ENCODE data around the gene SF3A1.

SF3A1 gene

DNA sequence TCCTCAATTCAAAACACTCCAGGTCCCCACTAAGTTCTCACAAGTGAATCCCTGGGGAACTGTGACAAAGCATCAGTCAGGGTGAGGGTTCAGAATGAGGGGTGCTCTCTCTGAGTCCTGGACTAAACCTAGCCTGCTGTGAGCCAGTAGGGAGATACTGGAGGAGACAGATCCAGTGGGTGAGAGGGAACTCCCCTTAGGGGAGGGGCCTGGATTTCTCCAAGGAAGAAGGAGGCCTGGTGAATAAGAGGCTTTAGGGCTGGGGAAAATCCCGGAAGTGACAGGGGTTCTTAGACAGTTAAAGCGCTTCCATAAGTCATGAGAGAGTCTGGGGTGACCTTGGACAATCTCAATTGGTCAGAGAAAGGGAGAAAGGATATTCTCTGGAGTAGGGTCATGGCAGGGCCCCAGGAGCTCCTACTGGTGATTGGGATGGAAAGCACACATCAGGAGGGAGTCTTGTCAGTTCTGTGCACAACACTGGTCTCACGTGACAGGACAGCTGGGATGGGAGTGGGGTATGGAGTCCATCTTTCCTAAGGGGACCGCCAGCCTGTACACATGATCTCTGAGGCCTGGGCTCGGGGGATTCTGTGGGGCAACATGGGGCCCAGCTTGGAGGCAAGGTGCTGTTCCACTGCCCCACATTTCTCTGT, 31.5 kb downstream of the SF3A1 start:
- no peak for DNase-seq (ENCODE audit: low read depth in 2 of 2)

DNA sequence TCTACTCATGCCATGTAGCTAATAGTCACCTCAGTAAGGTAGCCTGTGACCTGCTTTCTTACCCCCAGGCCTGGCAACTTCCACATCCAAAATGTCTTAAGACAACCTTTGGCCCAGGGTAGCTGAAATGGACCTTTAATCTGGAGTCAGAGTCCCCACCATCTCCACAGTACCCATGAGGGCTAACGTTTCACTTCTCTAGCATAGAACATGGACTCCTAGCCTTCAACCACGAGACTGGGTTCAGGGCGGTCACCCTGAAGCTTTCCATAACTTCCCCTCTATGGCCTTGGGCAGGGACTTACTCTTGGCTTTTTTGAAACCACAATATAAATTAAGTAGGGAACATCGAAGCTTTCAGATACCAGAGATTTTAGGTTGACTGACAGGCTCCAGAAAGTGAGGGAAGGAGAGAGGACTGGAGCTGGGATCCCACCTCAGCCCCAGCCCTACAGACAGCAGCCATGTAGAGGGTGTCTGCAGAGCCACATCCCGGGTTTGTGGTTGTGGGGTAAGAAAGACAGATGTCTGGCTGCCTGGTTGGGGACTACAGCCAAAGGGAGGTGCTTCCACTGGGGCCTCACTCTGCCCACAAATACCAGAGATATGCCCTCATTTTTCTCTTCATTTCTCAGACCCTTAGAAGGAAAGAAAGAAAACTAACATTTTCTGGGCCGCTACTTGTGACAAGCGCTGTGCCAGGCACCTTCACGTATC, 32.5 kb downstream of the SF3A1 start:
- no peak for DNase-seq (ENCODE audit: low read depth in 2 of 2)

DNA sequence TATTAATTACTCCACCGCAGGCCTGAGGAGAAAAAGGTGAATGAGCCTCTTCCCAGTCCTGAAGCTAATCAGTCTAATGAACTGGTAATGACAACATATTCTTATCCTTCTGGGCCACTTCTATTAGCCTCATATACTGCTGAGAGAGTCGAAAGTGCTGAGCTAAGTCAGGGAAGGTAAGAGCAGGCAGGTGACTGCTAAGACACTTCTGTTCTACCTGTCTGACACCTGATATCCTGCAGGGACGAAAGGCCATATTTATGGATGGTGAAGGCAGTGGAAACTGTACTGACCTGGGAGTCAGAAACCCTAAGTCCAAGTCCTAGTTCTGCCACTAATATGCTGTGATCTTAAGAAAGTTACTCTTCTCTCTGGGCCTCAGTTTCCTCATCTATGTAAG, 33.4 kb downstream of the SF3A1 start:
- no peak for DNase-seq (ENCODE audit: low read depth in 2 of 2)

DNA sequence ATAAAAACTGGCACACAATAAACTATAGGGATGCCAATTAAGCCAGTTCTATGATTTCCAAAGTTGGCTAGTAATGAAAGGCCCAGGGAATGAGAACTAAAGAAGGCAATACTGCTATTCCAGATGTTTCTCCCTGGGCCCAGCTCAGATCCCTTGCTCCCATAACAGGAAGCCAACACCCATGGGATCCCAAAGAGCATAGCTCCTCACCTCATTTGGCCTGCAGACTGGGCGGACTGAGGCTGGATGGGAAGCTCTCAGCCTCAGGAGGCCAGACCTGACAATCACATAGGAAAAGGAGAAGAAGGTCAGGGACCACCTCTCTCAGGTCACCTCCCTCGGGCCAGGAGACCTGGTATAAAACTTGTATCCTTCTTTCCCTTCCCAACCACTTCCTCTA, 35.2 kb downstream of the SF3A1 start:
- no peak for DNase-seq (ENCODE audit: low read depth in 2 of 2)

DNA sequence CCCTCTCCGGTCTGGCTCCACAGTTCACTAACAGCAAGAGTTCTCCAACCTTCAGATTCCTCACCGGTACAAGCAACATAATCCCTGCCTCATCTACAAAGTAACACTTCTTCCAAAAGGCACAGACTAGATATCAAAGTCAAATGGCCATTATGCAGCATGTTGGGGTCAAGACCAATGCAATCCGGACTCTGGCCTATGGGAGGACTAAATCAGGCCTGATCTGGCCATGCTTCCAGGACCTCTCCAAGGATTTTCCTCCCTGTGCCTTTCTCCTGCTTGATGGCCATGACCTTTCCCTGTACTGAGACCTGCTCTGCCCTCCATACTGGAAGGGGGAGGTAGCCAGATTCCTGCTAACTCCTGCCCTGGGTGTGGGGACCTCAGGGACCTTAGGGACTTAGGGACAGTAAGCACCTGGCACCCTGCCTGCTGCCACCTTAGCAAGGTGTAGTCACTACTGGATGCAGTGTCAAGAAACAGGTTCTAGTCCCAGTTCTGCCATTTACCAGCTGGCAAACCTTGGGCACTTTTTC, 36.6 kb downstream of the SF3A1 start:
- no peak for DNase-seq (ENCODE audit: low read depth in 2 of 2)

DNA sequence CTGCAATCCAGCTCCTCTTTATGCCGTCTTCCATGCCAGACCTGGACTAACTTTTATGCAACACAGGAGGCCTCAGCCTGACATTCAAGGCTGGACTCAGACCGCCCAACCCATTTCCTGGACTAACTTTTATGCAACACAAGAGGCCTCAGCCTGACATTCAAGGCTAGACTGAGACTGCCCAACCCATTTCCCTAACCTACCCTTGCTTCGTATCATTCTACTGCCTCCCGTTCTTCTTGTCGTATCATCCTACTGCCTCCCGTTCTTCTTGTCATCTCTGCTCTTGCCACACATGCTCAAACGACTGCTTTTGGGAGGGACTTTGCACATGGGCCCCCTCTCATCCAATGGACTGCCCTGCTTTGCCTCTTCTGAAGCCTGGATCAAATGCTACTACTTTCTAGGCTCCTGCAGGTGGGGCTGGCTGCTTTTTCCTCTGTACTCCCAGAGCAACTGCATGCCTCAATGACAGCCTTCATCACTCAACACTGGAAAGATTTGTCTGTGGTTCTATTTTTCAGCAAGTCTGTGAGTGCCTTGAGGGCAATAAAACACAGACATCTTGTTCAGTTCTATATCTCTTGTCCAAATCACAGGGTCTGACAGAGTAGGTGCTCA, 37.8 kb downstream of the SF3A1 start:
- no peak for DNase-seq (ENCODE audit: low read depth in 2 of 2)

DNA sequence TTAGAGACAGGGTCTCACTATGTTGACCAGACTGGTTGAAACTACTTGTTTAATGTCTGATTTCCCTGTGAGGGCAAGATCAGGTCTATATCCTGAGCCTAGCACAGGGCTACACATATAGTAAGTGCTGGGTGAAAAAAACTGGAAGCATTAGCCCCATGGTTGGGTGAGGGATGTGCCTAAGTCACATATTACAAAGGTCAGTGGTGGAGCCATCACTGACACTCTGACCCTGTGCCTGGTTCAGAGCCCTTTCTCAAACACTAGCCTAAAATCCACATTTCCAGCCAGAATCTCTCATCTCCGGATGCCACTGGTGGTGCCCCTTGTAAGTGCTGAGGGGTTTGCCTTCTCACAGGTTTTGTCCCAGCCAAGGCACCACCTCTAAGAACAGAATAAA, 38.9 kb downstream of the SF3A1 start:
- no peak for DNase-seq (ENCODE audit: low read depth in 2 of 2)

DNA sequence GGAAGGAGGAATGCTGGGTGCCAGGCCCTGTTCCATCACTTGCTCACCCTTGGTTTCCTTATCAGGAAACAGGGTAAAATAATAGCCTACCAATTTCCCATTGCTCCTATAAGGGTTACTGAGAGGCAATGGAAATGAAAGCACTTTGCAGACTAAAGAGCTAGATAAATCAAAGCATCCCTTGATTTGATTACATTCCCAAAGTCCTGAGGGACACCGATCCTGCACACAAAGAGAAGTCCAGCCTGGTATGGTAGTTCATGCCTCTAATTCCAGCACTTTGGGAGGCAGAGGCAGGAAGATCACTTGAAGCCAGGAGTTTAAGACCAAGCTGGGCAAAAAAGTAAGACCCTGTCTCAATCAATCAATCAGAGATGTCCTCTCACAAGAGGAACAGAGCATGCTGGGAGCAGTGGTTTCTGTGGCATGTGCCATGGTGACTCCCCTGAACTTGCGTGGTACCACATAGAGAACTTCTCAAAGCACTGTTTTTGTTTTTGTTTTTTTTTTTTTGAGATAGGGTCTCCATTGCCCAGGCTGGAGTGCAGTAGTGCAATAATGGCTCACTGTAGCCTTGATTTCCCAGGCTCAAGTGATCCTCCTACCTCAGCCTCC, 40.6 kb downstream of the SF3A1 start:
- DNase-seq (ENCODE audit: low read depth in 2 of 2): no peak

DNA sequence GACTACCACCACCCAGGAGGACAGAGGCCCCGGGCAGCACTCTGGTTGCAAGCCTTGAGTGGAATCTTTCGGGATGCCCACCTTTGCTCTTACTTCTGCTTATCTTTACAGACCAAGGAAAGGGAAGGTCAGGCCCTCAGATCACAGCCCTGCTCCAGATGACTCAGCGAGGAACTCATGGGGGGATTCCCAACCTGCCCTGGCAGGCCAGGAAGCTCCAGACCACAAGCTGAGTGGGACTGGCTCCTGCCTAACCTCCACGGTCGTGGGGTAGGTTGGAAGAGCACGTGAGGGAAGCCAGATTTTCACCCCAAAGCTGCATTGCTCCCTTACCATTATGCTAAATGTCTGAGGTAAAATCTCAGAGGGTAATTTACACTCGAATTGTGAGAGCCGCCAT, 41.8 kb downstream of the SF3A1 start:
- no peak for DNase-seq (ENCODE audit: low read depth in 2 of 2)

DNA sequence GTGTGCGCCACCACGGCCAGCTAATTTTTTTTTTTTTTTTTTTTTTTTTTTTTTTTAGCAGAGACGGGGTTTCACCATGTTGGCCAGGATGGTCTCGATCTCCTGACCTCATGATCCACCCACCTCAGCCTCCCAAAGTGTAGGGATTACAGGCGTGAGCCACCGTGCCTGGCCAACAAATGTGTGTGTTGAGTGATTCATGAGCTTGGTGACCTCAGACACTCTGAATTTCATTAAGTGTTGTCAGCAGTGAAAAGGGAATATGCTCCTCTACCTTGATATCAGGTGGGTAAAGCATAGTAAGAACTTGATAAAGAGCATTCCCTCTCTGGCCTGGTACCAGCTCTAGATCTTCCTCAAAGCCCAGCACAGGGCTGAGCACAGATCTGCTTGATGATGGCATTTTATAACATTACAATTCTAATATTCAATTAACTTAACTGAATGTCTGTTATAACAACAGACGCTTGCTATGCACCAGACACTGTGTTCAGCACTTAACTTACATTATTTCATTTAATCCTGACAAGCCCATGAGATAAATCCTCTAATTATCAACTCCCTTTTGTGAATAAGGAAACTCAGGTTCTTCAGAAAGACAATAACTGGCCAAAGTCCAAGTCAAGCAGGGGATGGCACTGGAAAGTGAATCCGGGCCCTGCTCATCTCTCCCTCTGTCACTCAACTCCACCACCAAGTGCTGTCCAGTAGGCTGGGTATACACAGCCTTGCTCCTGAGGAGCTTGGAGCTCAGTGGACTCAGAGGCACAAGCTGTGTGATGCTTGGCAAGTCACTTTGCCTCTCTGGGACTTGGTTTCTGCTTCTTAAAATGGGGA, 42.9 kb downstream of the SF3A1 start:
- DNase-seq (ENCODE audit: low read depth in 2 of 2): no peak

DNA sequence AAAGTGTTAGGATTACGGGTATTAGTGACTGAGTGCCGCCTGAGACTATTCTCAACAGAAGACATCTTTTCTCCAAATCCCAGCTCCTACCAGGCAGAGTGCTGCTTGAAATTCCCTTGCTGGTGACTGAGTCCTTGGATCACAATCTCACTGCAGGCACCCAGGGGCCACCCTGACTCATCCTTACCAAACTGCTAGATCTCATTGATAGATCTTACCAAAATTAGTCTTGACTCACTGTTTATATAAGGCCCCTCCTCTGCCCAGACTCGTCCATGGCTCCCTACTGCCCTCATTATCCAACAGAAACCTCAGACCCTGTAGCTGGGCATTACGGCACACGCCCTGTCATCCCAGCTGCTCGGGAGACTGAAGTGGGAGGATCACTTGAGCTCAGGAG, 44.6 kb downstream of the SF3A1 start:
- DNase-seq (ENCODE audit: low read depth in 2 of 2): no peak

DNA sequence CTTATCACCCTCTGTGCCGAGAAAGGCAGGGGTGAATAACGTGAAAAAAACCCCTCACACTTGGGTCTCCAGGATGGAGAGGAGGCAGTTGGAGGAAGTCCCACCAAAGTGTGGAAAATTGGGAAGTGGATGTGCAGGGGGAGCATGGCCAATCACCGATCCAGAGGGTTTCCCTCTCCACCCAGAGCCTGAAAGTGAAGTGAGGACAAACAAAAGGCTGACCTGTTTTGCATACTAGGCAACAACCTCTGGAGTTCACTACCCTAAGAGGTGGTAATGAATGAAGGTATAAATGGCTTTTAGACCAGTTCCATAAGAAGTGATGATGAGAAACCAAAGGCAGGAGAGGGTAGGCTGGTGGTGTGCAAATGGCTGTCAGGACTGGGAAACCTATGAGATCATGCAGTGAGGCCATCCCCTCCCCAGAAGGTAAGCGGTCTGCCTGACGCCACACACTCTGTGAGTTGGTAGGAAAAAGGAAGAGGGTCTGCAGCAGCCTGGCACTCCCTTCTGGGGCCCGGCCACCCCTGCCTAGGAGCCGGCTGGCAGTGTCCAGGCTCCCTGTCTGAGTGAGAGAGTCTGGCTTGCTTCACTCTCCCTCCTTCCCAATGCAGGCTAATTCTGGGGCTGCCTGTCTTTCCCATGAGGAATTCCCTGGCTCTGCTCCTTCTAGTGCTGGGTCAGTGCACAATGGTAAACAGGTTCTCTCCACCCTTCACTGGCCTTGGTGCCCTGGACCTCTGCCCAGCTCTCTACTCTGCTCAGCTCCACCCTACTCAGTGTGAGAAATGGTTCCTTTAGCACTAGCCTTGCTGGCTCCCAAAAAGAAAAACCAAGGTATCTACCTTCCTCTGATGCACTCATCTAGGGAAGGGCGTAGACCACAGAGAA, 45.6 kb downstream of the SF3A1 start:
- no peak for DNase-seq (ENCODE audit: low read depth in 2 of 2)

DNA sequence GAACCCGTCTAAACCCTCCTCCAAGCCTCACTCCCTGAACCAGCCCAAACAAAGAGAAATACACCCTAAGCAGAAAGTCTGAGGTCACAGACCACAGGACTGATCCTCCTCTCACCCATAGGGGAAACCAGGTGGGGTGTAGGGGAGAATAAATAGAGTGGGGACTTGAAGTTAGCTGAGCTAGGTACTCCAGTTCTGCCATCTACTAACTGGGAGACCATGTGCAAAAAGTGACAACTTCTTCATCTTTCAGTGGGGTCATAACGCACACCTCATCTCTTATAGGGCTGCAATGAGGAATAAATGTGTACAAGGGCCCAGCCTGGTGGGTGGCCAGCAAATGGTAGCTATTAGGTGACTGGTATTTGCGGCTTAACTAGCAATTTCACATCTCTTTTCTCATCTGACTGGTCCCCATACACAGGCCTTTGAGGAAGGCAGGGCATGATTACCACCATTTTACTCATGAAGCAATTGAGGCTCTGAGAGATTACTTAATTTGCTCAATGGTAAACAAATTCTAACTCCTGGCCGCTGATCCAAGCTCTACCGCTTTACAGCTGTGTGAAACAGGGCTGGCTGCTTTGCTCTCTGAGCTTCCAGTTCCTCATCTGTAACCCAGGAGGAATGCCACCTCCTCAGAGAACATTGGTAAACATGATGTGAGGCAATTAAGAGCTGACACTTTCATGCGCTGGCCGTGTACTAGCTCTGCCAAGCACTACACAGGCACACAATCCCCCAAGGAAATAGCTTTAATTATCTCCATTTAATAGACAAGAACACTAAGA, 46.5 kb downstream of the SF3A1 start:
- no peak for DNase-seq (ENCODE audit: low read depth in 2 of 2)

DNA sequence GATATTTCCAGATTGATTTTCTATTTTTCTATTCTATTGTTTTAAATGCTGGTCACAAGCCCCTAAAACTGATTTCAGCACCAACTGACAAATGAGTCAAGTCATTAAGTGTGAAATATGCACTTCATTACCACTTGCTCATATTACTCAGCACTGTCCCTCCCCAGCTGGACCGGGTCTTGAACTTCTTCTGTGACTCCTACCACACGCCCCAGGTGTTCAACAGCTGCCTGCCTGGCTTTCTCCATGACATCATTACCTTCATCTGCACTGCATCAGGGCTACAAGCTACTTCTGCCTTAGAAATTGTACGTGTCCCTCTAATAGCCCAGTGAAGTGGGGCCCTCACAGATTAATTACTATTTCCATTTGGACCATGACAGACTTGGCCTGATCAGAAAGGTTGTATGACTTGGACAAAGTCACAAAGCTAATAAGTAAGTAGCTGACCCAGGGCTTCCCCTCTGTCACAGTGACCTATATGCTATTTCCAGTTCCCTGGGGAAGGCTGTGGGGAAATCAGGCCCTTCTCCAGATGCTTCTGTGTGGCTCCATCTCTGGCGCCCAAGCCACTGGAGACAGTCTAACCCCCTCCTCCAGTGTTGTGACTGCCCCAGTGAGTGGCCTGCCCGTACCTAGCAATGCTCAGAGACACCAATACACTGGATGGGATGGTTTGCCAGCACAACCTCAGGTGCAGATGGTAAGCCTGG, 48.0 kb downstream of the SF3A1 start:
- no peak for DNase-seq (ENCODE audit: low read depth in 2 of 2)

DNA sequence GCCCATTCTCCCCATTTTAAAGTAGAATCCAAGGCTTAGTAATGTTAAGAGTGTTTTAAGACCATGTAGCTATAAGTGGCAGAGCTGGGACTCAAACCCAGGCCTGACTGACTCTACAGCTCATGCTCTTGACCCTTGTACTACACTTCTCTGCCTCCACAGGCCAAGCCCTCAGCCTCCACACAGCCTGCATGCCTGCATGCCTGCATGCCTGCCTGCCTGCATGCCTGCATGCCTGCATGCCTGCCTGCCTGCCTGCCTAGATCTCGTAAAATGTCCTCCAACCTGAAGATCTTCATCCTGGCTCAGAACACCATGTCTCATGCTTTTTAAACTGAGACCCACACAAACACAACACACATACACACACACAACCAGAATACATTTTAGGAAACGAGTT, 48.6 kb downstream of the SF3A1 start:
- no peak for DNase-seq (ENCODE audit: low read depth in 2 of 2)

DNA sequence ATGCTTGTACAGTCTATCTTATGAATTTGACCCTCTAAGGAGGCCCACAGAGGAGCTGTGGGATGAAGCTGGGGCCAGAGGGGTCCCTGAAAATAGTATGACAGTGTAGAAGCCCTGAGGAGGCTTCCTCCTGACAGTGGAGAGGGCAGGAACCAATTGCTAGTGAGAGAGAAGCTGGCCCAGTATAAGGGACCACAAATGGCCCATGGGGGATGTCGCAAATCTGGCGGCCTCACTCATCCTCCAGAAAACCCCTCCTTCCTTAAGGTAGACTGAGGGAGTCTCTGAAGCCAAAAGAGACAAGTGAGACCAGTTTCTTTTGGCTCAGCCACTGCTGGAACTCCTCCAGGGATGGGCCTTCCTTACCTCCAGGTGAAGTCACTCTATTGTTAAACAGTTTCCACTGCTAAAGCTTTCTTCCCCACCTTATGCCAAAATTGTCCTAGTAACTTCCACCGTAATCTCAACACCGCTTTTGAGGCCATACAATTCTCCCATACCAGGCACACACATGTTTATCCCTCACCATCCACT, 49.6 kb downstream of the SF3A1 start:
- DNase-seq (ENCODE audit: low read depth in 2 of 2): no peak

DNA sequence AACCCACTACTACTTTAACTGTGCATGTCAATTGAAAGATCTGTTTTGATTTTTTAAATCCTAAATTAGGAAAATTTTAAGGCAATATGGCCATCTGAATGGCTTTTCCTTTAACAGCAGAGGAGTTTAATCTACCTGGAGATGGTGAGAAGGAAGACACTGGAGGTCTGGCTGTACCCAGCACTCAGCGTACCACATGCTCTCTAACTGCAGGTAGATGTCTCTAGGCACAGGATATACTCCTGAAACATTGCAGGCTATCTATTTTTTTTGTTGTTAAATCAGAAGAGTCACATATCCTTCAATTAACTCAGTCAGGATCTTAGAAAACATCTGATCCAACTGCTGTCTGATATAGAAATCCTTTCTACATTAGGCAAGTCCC, 50.1 kb downstream of the SF3A1 start:
- no peak for DNase-seq (ENCODE audit: low read depth in 2 of 2)

DNA sequence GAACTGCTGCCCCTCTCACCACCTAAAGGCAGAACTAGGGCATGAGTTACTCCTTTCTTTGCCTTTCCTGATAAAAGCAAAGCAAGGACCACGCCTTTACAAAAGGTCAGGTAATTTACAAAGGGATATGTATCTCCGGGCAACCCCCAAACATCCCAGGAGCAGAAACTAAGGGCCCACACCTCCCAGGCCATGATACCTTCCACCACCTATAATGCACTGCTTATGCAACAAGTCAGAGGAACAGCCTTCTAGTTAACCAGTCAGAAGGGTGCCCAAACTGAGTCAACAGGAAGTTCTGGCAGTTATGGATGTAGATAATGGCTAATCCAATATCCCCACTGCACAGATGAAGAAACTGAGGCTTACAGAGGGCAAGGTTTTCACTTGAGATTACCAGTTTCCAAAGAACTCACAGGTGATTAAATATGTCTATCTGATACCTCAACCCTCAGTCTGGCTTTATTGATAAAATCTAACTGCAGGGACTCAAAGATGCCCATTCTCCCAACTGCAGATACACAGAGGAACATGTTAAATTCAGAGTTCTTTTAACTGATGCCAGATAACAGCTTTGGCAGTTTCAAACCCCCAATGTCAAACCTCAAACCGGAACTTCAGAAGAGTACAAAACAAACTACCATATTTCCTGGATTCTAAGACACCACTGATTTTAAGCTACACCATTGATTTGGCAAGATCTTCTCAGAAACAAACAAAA, 50.6 kb downstream of the SF3A1 start:
- DNase-seq (ENCODE audit: low read depth in 2 of 2): no peak
